Mesenteric fat pad (tissue), 1 donor: ENCODE data around the gene BOLA2B. TPM values are rescaled to one million over a fixed set of nuclear protein-coding genes. Genes with fewer than 3 reads are reported as not detected.
"Not testable (repeated sequence)": the region's sequence is repeated elsewhere in the genome, so short reads cannot be mapped to it uniquely, and the experiment has no call there.

Experiments
- DNase-seq: peaks from one replicate; pipeline ENCODE4 v3.0.0-alpha.2; 2020; ENCODE audit warnings: low spot score
- total RNA-seq: library from RNA; stranded (reverse); fragmentation: NEBNext Ultra II Directional; extraction: Animal tissue kit (Norgen Biotek cat#: 25700); gene quantifications from one replicate; pipeline ENCODE4 v1.2.1, GENCODE V29; 2021
- donor health status: DM: yes; HTN: yes; CAD: no.

The BOLA2B gene
- total RNA-seq, 1 donor from 2014 or later: 94.9 TPM

- DNase-seq: no peak
Measured at GRCh38 chr16:30184891-30185682, 8.4 kb downstream of the BOLA2B start.

GRCh38 chr16:30184096-30184890 lies 9.2 kb downstream of the BOLA2B start:
- DNase-seq: no peak

GRCh38 chr16:30183233-30184095 lies 10.0 kb downstream of the BOLA2B start, which contains the start of gene CORO1A:
TSS of gene CORO1A (plus strand) at chr16:30183602. CDS start at chr16:30185210, 1,608 bp downstream.
- DNase-seq: peak; percentile 96

- no peak for DNase-seq
Measured at GRCh38 chr16:30180741-30181140, 12.7 kb downstream of the BOLA2B start.

- no peak for DNase-seq
Measured at GRCh38 chr16:30179931-30180330, 13.5 kb downstream of the BOLA2B start.

GRCh38 chr16:30179195-30179594 lies 14.3 kb downstream of the BOLA2B start:
- DNase-seq: no peak

GRCh38 chr16:30176876-30177275 lies 16.6 kb downstream of the BOLA2B start:
- DNase-seq: not testable (repeated sequence)

- no peak for DNase-seq
Measured at GRCh38 chr16:30173054-30173453, 20.4 kb downstream of the BOLA2B start.

- DNase-seq: not testable (repeated sequence)
Measured at GRCh38 chr16:30170145-30170544, 23.3 kb downstream of the BOLA2B start.

GRCh38 chr16:30169416-30169815 lies 24.1 kb downstream of the BOLA2B start:
- DNase-seq: not testable (repeated sequence)

- not testable (repeated sequence) for DNase-seq
Measured at GRCh38 chr16:30168746-30169145, 24.7 kb downstream of the BOLA2B start.

- DNase-seq: no peak
Measured at GRCh38 chr16:30166202-30166902, 27.1 kb downstream of the BOLA2B start.

GRCh38 chr16:30163538-30163937 lies 29.9 kb downstream of the BOLA2B start:
- DNase-seq: no peak

GRCh38 chr16:30157214-30157613 lies 36.3 kb downstream of the BOLA2B start:
- no peak for DNase-seq

GRCh38 chr16:30155188-30155587 lies 38.3 kb downstream of the BOLA2B start:
- no peak for DNase-seq

- DNase-seq: no peak
Measured at GRCh38 chr16:30152517-30152916, 40.9 kb downstream of the BOLA2B start.

- no peak for DNase-seq
Measured at GRCh38 chr16:30151091-30151490, 42.4 kb downstream of the BOLA2B start.

- DNase-seq: no peak
Measured at GRCh38 chr16:30149250-30149930, 44.1 kb downstream of the BOLA2B start.

GRCh38 chr16:30147843-30148510 lies 45.5 kb downstream of the BOLA2B start:
- no peak for DNase-seq
